NCI-H226 (cell line): ENCODE results near the gene NFIB.

Experiments
- DNase-seq: peaks from one replicate; pipeline ENCODE4 v3.0.0-alpha.2; 2015

Gene NFIB

DNA sequence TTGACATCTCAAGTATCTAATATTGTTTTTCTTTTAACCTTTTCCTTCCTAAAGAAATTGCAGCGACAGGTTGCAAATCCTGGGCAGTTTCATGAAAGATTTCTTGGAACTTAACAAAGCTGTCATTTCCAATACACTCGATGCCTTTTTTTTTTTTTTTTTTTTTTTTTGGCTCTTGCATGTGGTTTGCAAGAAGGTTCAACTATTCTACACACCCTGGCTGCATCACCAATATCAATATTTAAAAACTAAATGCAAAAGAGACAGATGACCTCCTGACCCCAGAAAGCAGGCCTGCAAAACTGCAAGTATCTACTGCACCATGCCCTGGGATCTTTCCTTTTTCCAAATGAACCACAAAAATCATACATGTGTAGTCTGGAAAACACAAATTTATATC lies 4.4 kb upstream of the NFIB start:
- no peak for DNase-seq

DNA sequence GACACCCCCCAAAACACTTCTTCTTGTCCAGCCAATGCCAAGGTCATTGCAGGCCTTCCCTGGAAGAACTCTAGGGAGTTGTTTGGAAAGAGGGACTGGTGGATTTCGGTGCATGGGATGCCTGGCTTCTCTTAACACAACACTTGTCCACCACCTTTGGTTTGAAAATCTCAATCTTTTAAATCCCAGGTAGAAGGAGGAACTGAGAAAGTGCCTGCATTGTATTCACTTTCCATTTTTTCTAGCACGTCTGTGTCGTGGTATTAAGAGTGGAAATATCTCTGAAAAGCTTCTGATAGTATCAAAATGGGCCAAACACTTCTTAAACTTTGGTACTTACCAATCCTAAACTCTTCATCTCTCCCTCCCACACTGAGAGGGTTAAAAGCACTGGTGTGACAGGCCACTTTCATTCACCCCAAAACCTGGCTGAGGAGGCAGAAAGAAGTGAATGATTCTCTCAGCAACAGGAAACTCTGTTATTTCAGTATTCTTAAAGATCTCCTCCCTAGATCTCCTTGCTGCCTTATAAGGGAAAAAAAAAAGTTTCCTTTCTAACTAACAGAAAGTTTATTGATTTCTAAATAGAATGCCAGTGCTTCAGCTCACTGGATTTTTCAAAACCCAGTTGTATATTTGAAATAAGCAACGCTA lies 3.9 kb upstream of the NFIB start:
- DNase-seq: no peak

DNA sequence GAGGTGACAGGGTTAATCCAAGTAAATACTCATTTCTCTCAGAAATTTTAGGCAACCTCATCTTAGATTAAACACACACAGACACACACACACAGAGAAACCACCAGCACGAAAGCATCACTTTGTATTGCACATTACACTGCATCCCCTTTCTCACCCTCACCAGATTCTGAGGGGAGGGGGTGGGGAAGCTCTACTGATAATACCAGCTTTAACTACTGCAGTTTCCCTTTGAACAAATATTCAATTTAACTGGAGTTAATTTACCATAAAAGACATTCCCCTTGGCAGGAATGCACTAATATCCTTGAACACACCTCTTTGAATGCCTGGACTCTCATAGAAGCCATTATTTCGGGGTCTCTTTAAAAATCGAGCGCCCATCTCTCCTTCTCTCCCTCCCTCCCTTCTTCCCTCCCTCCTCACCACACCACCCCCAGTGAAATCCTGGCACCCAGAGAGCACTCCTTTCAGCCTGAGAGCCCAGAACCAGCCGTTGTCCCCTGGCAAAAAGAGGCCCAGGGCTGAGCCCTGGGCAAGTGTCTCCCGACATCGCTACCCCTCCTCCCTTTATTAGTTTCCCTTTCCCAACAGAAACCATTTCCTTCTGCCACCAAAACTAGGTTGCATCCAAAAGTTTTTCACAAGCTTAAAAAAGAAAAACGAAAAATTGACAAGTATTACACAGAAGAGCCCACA lies 2.8 kb upstream of the NFIB start:
- no peak for DNase-seq

DNA sequence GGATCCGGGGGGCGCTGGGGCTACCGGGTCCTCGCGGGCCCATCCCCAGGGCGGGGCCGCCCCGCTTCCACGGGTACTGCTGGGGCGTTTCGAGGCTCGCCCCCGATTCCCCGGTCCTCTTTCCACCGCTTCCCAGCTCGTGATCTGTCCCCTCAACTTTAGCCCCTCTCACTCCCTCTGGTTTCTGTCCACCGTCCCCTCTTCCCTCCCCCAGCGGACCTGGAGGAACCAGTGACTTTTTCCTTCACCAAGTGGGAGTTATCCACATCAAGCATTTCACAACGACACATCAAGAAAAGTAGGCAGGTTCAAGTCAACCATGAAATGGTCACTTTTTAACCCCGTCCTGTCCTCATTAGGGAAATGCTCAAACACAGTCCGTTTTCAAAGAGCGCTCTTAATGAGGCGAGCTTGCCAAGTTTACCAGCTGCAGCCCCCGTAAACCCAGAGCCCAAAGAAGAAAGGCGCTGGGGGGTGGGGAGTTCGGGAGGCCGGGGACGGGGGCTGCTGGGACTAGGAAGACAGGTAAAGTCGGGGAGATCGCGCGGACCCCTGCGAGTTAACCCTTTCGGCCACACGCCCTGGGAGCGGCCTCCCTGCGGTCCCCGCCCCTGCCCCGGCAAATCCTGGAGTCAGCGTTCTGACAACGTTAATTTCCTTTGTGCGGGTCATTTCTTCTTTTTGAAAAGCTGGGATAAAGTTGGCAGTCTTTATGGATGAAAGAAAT lies 2.1 kb upstream of the NFIB start:
- no peak for DNase-seq

DNA sequence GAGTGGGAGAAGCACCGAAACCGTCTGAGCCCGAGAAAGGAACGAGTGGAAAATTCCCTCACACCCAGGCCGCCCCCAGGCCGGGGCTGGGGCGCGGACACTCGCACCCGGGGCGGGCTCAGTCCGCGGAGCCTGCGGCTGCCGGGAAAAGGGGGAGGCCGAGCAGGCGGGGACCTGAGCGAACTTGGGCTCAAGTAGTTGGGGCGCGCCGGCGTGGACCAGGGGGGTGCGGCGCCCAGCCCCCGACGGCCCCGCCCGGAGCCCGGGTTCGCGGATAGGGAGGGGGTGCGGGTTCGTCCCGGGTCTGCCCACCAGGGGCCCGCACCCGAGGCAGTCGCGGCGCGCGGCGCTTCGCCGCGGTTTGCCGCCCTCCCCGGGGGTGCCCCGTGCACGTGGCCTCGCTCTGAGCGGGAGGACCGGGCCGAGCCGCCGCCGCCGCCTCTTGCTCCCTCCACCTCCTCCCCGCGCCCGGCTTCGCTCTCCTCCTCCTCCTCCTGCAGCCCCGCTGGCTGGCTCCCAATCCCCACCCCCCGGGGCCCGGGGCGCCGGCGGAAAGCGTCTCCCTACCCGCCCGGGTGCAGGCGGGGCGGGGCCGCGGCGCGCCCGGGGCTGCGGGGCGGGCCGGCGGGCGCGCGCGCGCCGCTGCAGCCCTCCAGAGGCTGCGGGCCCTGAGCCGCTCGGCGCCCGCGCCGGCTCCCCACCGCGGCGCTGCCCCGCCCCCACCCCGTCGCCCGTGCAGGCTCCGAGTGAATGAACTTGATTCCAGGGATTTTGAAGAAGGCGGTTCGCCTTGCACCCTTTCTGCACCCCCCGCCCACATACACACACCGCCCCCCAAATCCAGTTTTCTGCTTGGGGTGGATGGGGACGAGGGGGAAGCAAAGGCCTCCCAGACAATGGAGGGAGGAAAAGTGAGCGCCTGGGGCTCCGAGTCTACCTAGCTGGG lies 1.3 kb upstream of the NFIB start:
- DNase-seq: peak; percentile 86

DNA sequence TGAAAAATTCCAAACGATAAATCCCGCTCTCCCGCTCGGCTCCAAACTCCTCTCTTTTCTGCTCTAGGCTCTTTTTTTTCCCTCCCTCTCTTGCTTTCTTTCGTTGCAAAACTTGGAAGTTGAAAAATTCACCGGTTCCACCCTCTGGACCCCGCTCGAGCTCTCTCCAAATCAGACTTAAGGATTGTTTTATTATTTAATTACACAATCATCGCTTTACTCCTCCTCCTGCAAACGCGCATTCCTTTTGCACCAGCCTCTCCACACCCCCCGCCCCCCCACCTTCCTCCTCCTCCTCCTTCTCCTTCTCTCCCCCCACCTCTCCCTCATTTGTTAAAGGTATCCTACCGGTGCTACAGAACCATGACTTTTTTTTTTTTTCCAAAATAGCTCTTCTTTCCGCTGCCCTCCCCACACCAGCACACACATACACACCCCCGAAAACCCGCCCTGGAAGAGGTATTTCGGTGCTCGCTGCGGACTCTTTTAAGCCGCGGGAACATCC lies 535 bp upstream of the NFIB start:
- DNase-seq: peak; percentile 89

DNA sequence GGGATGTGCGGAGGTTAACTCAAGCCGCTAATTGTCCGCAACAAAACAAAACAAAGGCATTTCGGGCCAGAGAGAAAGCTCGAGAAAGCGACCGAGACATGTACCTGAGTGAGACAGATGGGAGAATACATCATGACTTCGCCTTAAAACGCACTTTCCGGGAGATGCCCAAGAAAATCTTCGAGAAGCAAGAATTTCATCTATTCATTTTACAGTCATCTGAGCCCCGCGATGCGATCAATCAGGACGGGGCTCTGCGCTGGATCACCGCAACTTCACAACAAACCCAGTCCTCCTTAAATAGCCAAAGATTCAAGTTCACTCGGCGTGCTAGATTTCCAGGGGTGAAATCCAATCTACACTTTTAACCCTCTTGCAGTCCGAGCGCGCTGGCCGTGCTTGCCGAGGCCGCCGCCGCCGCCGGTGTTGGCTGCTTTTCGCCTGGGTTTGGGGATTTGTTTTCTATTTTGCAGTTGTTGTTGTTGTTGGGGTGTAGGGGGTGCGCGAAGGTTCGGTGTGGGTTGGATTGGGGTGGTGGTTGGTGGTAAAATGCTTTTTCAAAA lies 482 bp downstream of the NFIB start:
- DNase-seq: no peak

DNA sequence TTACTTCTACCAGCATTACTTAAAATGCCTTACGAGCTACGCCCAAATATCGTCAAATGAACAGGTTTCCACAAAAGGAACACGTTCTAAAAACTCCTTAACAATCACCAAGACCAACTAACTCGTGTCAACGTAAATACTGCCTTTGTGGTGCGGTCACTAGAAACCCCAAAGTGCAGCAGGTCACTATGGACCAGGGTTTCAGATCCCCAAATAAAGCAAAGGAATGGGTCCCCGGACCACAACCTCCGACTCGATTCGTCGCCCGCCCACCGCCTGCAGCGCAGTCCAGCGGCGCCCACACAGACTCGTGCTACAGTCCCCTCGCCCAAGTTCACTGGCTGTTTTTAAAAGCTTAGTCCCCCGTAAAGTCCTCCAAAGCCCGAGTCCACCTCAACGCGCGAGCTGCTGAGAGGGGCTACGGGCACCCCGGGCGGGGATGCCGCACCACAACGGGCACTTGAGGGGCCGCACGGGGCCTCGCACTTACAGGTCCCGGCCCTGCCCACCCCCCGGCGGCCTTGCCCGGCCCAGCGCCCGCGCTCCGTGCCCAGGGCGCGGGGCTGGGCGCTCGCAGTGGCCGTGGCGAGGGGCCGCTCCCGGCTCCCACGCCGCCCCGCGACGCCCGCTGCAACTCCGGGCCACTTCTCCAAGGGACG lies 1.1 kb downstream of the NFIB start:
- no peak for DNase-seq

DNA sequence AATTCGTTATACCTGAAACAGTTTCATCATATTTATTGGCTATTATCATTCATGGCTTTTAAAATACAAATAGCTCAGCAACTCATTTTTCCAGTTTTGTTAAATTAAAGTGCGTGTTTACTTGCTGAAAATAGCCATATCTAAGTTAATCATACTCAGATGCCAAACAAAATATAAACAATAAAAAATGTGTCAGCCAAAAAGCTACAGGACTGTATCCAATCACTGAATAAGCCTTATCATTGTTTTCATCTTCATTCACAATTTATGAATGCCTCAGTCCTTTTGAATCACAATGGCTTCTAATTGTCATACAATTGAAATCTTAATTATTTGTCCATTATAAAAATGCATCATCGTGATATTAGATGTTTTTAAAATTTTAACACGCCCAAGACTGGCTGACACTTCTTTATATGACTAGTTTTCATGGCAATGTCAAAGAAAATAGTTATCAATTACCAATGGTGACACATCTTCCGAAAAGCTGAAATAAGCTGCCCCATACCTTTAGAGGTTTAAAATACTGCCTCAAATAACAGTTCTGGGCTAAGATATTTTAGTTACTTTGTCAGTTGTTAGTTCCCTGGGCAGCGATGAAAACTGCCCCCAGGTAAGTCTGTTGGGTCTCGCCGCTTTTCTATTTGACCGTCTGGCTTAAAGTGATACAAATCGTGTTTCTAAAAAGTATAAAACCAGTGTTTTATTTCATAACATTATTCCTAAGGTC lies 1.8 kb downstream of the NFIB start:
- DNase-seq: no peak

DNA sequence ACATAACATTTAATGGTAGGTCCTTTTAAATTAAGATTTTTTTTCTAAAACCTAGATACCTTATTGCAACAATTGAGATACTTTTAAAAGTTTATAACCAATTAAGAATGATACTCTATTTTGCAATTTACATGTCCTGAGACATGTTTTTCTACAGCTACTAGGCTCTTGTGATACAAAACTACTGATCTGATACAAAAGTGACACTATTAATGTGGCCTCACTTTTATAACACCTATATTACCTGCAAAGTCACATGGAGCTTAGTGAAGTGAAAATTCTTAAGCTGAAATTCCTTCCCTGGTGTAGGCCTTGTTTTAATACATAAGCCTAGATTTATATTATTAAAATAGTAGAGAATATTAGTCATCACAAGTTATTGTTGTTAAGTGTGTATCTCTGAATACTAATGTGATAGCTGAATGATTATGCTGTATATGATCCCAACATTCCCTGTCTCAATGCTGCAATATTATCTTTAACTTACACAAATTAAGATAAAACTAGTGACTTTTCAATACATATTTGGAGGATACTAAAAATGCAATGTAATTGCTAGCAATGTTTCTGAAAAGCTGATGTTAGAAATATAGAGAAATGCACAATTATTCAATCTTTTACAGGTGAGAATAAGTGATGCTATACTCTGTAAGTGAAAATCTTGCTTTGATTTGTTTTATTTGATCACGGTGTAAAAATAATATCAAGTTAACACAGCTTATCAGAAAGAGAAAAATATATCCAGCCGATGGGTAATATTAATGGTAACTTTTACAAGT lies 2.6 kb downstream of the NFIB start:
- no peak for DNase-seq

DNA sequence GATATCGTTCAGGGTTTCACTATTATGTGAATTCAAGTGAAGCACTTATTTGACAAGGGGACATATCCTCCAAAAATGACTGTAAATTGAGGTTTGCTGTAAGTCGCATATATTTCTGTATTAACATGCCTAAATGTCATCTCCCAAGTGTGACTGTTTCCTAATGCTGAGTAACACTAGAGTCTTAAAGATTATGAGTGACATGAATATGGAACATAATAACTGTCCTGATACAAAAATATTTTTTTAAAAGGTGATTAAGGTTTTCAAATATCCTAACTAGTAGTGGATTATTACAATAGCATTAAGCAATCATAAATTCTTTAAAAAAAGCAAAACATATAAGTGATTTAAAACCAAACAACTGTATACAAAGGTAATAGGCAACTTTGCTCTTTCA lies 3.6 kb downstream of the NFIB start:
- DNase-seq: no peak

DNA sequence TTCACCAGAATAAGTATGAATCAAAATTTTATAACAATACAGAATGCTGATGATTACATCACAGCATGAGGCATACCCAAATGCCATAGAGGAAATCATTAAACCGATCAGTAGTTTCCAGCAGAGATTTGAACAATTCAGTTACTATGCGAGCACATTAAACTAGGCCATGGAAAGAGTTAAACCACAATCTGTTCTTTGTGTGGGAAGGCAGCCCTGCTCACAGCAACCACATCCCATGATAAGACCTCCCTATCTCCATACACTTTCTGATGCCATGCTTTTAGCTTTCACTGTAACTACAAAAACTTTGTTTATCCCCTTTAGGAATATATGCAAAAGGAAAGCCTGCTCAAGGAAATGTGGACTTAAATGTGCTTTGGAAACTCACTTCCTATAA lies 4.5 kb downstream of the NFIB start:
- DNase-seq: peak; percentile 77

DNA sequence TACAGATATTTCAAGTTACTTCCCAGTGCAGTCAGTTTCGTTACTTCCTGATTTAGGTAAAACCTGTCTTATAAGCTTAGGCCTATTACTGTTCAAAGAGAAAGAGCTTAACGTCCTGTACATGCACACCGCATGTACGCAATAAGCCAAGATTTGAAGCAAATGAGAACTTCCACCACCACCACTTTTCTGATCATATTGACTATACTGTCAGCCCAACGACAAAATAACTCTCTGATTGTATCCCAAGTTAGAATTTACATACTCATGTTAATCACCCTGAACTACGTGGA lies 5.1 kb downstream of the NFIB start:
- DNase-seq: no peak

DNA sequence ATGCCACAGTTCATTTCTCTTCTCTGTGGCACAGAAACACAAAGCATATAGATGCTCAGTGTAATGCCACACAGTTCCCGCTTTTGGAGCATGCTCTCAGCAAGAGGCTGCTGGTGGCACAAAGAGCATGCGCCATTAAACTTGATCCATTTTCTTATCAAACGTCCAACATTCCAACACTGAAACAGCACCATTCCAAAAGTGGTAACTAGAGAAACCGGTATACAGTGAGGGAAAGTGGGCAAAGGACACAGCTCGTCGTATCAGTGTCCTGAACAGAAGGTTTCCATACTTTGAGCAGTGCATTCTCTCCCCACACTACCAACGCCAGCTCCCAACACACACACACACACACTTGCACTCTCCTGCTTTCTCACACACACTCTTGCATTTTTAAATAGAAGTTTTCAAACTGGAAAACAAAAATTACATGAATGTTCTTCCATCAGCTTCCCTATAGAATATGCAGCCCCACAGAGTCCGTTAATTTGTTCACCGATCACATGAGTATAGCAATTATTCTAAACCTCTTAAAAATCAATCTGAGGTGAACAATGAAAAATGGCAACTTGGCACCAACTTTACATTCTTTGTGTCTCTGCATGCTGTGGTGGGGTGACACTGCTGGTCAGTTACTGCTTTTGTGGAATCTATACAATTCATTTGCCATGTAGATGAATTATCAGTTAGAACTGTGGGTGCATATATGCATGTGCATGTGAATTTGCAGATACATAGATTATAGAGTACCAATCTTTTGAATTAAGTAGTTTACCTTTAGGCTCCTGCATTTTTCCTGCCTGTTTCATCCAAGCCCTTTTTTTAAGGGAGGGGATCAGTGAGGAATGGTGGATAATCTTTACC lies 5.7 kb downstream of the NFIB start:
- no peak for DNase-seq

DNA sequence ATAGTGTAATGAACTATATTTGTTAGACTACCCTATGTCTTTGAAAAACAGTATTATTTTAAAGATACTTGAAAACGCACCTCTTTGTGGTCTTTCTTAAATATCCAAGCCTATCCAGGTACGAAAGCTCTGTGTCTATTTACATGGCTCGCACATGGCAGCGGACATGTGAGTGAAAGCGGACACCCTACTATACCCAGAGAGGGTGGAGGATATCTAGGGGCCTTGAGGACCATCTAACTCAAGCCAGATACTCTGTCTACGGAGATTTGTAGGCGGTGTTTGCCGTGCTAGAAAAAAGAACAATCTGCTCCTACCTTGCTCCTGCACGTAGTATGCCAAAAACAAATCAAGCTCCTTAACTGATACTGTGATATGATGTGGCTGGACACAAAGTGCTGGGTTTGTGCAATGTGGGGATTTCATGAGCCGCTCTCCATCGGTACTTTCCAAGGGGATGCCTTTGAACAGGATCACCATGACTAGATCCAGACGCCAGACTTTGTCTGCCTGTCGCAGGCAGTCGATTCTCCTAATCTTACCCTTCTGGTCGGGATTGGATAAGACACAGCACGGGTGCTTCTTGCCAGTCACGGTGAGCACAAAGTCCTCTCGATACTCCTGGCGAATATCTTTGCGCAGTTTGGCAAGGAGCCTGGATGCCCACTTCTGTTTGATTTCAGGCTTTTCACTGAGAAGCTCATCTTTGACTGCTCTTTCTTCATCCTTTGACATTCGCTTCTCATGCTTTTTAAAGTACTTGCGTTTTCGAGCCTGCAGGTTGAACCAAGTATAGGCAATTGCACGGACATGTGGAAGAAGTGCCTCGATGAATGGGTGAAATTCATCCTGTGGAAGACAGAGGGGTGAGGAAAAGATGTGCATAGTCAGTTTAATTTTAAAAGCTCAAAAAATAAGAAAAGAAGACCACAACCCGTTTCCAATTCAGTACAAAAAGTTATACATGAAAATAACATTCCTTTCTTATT lies 7.0 kb downstream of the NFIB start:
- no peak for DNase-seq

DNA sequence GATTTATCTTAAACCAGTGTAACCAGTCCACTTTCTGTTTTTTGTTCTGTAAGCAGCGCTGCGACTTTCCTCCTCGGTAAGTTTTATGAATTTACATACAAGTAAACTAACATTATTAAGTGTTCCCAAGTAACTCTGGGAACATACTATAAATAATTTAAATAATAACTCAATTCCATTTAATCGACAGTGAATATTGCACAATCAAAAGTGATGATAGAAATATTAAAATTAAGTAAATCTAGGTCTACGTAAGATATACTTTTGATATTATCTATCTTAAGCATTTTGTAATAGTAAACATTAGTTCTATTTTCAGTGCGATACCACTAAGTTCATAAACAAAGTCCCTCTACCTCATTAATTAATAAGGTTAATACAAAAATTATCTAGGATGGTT lies 7.8 kb downstream of the NFIB start:
- DNase-seq: no peak

DNA sequence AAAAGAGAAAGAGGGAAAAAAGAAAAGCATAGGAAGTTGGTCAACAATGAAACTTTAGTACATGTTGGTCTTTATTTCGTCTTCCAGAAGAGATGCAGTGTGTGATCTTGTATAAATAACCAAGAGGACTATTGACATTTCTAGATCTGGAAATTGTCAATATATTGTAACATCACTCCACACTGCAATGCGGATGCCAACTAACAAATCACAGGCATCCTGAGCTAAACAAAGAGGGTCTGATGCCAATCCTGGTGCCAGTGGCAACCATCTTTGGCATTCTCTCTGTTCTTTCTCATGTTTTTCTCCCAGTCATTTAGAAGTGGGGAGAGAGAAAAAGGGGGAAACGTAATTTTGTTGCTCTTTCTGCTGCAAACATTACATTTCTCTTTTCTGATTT lies 9.7 kb downstream of the NFIB start:
- no peak for DNase-seq

DNA sequence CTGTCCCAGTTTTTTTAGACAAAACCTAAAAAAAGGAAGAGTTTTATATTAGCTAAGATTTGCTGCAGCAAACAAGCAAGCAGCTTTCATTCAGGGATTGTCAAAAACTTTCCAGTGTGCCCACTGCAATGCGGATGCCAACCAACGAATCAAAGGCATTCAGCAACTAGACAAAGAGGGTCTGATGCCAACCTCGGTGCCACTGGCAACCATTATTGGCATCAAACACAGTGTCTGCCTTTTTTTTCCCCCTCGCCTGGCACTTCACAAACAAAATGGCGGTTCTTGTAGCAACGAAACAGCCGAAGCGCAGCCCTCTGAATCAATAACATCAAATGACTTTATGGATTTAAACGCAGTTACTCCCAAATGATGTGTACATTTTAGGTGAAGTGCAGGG lies 10.4 kb downstream of the NFIB start:
- no peak for DNase-seq
